Cerebellar nuclear complex (tissue), 1 donor: ENCODE results near the gene SPEN.

Source experiments
- DNase-seq, 2 experiments: peaks; one replicate each; lab custom pipeline; 2025; lab: John Stamatoyannopoulos, UW

Gene SPEN

GRCh38 chr1:15948595-15949452, 101.3 kb downstream of the SPEN start:
- no peak for DNase-seq

- DNase-seq: no peak
Measured at GRCh38 chr1:15949453-15950245, 102.1 kb downstream of the SPEN start.

GRCh38 chr1:15950302-15950701, 102.8 kb downstream of the SPEN start:
- DNase-seq: no peak

- DNase-seq: no peak
Measured at GRCh38 chr1:15950763-15951295, 103.3 kb downstream of the SPEN start.

- DNase-seq: no peak
Measured at GRCh38 chr1:15951341-15952153, 104.0 kb downstream of the SPEN start.

- DNase-seq: no peak
Measured at GRCh38 chr1:15952317-15953258, 105.1 kb downstream of the SPEN start.

GRCh38 chr1:15953294-15953771, 105.8 kb downstream of the SPEN start:
- no peak for DNase-seq

GRCh38 chr1:15953791-15954241, 106.3 kb downstream of the SPEN start:
- DNase-seq: no peak

GRCh38 chr1:15954316-15954715, 106.8 kb downstream of the SPEN start:
- no peak for DNase-seq

GRCh38 chr1:15955552-15955951, 108.0 kb downstream of the SPEN start:
- no peak for DNase-seq

- no peak for DNase-seq
Measured at GRCh38 chr1:15956150-15956549, 108.6 kb downstream of the SPEN start.

GRCh38 chr1:15957221-15958095, 110.0 kb downstream of the SPEN start:
- DNase-seq: no peak

- no peak for DNase-seq
Measured at GRCh38 chr1:15958111-15958510, 110.6 kb downstream of the SPEN start.

- DNase-seq: no peak
Measured at GRCh38 chr1:15958793-15959192, 111.3 kb downstream of the SPEN start.

- DNase-seq: no peak
Measured at GRCh38 chr1:15959424-15959823, 111.9 kb downstream of the SPEN start.

- no peak for DNase-seq
Measured at GRCh38 chr1:15959827-15960446, 112.4 kb downstream of the SPEN start.

GRCh38 chr1:15960808-15961207, 113.3 kb downstream of the SPEN start:
- DNase-seq: no peak

- DNase-seq: no peak
Measured at GRCh38 chr1:15961492-15961891, 114.0 kb downstream of the SPEN start.

GRCh38 chr1:15962176-15962575, 114.7 kb downstream of the SPEN start:
- DNase-seq: no peak
